Fibroblast of gingiva (primary cell): Measurements from ENCODE around the gene ABCA4.

ENCODE experiments used
- DNase-seq: peaks from one replicate; pipeline ENCODE4 v3.0.0-alpha.2; 2011; ENCODE audit warnings: low read depth

Gene ABCA4

DNA sequence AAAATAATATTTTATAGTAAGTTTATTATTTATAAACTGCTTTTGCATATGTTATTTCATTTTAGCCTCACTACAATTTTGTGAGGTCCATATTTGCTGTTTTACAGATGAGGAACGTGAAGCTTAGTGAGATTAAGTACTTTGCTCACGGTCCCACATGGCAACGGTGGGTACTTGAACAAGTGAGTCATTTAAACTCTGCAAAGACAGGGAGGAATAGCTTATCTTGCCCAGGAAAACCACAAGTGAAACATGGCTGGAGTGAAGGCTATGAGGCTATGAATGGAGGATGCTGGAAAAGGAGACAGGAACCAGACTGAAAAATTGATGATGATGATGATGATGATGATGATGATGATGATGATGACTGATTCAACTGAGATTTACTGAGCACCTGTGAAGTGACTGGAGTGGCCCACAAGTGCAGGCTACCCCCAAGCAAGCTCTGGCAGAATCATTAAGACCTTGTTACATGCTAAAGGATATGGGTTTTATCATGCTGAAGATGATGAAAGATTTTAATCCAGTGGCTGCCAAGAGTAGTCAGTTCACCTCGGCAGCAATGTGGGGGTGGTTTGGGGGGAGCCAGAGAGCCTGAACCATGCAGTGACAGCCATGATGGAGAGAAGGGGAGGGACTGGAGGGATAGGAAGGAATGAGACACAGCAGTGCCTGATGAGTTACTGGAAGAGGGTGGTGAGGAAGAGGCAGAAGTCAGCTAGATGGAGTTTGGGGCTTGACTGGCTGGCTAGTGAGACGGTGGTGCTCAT lies 1.4 kb upstream of the ABCA4 start:
- DNase-seq, result no peak

GRCh38 chr1:94121411-94121821 lies 468 bp upstream of the ABCA4 start:
- DNase-seq, result no peak

GRCh38 chr1:94120570-94120901 lies 412 bp downstream of the ABCA4 start:
- no peak for DNase-seq

- no peak for DNase-seq
Measured at GRCh38 chr1:94119796-94120569, 965 bp downstream of the ABCA4 start.

GRCh38 chr1:94119306-94119705 lies 1.6 kb downstream of the ABCA4 start:
- DNase-seq, result no peak

GRCh38 chr1:94118471-94118870 lies 2.5 kb downstream of the ABCA4 start:
- no peak for DNase-seq

DNA sequence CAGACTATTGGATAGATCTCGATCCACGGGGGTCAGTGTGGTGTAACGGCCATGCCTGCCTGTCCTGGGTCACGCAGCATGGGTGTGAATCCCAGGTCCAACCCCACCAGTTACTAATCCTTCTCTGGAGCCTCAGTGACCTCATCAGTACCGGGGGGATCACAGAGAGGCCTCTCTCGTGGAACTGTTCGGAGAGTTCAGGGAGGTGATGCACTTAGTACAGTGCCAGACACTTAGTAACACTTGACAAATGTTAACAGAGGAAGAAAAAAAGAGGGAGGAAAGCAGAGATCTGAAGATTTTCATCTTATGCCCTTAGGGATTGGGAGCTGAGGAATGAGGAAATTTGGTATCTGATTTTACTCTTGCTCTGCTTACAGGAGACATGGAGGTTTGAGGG lies 2.9 kb downstream of the ABCA4 start:
- no peak for DNase-seq

- DNase-seq, result no peak
Measured at GRCh38 chr1:94117259-94117851, 3.6 kb downstream of the ABCA4 start.

DNA sequence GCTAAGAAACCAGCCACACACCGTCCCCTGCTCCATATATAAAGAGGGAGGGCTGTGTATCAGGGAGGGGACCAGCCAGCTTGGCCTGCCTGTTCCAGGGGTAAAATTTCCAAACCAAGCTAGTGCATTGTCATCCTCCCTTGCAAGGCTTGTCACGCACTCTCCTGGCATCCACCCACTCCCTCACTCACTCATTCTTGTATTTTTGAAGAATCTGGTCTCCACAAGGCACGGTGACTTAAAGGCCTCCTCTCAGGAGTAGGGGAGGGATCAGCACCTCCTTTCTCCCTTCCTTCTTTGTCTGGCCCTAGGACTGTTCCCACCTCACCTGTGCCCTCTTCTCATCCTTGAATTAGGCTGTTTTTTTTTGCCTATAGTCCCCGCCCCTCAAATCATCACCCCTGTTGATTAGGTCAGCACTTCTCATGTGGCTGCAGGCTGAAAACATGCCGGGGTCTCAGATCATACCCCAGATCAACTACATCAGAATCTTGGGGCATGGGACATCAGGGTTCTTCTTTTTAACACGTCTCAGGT lies 5.0 kb downstream of the ABCA4 start:
- peak; percentile 74 for DNase-seq

DNA sequence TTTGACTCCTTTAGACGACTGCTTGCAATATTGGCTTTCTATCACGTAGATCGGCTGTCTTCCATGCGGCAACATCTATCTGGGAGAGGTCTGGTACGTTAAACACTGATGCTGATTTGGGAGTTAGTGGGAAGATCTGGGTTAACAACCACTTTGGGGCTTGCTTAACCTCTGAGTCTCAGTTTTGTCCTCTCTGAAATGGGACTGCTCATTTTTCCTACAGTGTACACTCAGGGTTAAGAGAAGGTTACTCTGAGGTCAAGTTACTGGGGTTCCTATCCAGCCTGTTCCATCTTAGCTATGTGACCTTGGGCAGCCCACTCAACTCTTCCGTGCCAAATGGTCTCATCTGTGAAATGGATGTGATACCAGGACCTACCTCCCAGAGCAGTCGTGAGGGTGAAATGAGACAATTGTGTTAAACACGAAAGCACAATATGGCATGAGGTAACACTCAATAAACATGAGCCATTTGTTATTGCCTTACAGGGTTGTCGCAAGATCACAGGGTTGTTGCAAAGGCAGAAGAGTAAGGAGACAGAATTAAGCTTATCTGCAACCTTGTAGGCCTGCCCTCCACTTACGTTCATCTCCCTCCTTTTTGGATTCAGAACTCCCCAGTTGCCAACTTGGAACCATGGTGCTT lies 5.6 kb downstream of the ABCA4 start:
- DNase-seq, result peak; percentile 59

DNA sequence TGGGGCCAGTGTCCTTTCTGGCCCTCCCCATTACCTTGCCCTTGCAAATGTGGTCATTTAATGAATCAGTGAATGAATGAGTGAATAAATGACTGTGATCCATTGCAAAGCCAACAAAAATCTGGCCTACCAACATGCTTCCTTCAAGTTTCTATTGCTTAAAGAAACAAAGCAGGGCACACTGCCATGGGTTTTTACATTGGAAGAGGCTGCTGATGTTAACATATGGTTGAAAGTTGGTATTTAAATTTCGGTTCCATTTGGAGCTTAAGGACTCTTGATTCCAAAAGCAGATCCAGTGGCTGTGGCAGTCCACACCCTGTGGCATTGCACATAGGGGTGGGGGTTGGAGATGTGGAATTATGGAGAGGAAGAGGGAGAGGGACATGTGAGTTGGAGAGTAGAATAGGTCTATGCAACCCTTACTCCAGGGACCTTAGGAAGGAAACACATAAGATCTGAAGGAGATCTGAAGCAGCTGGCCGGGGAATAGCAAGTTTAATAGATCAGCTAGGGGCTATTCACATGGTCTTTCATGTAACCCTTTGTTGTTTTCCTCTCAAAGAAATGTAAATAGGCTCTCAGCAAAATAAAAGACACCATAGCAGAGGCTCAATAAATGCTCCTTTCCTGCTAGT lies 7.2 kb downstream of the ABCA4 start:
- no peak for DNase-seq

DNA sequence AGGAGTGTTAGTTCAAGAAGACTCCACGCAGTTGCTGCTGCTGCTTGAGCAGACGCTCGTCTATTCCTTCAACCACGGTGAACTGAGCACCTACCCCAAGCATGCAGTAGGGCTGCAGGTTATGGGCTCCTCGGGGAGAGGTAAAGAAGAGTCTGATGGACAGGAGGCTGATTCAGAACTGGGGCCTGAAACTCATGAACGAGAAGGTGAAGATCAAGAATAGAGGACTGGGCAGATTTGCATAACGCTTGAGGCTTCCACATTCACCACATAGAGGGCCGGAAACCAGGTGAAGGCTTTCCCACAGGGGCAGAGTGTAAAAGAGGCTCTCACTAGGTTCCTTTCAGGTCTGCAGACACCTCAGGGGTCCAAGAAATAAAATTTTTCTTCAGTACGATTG lies 9.1 kb downstream of the ABCA4 start:
- no peak for DNase-seq

DNA sequence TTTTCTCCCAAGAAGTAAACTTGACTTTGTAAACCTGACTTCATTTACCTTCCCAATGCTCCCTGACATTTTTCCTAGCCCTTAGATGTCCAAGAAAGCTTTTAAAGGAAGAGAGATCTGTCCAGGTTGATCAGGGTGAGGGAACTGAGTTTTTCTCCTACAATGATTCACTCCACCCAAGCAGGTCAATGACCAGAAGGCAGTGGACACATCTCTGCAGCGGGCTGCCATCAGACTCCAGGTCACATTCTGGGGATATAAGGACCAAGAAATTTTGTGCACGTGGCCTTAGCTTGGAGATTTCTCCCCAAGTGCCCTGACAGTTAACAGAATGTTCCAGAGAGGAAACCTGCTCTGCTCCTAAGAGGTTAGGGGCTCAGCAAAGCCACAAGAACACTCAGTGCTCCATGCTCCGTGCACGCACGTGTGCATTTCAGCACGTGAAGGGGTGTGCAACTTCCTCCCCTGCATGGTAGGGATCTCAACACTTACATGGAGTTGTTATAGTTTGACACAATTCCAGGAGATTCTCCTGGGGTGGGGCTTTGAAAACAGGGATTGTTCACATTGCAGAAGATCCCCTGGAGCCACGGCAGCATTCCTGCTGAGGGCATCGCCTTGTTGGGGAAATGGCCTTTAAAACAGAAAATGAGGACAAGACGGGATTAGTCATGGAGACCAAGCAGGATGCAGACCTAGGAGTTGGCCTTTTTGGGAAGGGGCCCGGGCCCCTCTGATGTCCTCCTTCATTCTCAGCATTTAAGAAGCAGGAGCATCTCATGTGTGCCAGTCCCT lies 9.8 kb downstream of the ABCA4 start:
- DNase-seq, result no peak

DNA sequence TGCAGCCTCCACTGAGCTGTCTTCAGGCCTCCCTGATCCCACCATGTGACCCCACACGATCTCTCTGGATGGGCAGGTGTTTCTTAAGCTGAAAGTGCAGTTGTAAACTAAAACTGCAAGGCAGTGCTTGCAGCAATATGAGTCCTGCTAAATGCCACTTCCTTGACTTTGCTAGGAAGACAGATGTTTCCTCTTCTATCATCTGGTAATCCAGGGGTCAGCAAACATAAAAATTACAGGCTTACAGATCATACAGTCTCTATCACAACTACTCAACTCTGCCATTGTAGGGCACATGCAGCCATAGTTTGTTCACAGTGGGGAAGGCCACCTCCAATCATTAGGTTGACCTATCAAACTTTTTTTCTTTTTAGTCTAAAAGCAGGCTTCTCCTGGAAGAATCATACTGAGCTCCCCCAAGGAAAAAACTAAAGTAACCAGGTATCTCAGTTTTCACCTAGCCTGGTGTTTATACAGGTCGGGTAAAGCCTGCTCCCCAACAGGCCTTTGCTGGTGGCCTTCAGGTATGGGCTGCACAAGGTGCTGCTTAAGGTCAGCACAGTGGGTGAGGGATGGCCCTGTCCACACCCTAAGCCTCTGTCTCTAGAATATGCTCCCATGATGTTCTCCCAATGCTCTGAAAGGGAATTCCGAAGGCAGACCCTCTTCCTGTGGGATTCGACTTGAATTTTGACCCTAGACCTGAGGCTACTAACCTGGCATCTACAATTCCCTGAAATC lies 10.8 kb downstream of the ABCA4 start:
- DNase-seq, result no peak

DNA sequence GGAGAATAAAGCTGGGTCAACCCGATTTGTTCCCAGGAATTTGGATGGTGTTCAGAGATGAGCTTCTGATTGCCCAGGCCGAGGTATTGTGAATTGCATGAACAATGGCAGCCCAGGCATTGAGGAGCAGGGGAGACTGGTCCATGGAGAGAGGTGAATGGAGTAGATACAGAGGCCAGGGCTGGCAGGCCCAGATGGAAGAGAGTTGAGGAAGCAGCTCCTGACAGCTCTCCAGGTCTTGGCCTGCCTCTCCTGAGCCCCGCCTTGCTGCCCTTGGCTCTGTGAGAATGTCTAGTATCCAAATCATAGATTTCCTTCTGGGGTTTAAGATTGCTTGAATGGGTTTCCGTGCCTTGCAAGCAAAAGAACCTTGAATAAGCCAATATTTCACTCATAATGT lies 11.5 kb downstream of the ABCA4 start:
- no peak for DNase-seq

GRCh38 chr1:94107141-94107540 lies 13.8 kb downstream of the ABCA4 start:
- DNase-seq, result no peak

DNA sequence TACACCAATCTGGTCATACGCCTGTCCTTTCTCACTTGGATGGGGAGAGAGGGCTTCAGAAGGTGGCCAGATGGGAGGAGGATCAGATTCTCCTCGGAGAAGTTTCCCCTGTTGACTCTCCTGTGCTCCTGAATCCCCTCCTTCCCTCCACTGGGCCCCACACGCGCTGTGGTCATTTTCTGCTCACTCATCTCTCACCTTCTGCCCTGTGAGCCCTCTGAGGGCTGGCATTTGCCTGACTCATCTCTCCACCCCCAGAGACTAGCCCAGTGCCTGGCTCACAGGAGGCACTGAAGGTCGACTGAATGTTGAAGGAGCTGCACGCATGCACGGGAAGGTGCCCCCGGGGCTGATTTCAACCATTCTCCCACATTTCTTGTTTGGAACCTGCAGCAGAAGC lies 14.2 kb downstream of the ABCA4 start:
- no peak for DNase-seq

GRCh38 chr1:94105957-94106529 lies 14.9 kb downstream of the ABCA4 start:
- no peak for DNase-seq

DNA sequence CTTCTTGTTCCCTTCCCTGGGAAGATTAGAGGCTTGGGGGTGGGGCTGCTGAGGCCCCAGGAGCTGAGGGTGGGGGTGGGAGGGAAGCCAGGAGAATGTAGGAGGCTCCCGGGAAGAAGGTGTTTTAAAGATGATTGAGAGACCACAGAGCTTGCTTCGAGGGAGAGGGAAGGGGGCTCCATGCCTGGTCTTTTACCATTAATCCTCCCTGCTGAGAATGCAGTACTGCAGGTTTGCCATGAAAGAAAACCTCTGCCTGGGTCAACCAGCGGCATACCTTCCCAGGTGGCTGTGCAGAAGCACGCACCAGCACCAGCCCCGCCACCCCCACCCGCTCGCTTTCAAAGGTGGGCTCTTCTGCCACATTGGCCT lies 15.4 kb downstream of the ABCA4 start:
- DNase-seq, result no peak
